ENCODE data around the gene CD164L2. TPM values are rescaled to one million over a fixed set of nuclear protein-coding genes. Genes with fewer than 3 reads are reported as not detected.
A peak's percentile ranks its signal among the peaks of the same experiment; 100 is the strongest.

CD164L2 gene
- total RNA-seq, 2 experiments from 2014 or later: not detected

DNA sequence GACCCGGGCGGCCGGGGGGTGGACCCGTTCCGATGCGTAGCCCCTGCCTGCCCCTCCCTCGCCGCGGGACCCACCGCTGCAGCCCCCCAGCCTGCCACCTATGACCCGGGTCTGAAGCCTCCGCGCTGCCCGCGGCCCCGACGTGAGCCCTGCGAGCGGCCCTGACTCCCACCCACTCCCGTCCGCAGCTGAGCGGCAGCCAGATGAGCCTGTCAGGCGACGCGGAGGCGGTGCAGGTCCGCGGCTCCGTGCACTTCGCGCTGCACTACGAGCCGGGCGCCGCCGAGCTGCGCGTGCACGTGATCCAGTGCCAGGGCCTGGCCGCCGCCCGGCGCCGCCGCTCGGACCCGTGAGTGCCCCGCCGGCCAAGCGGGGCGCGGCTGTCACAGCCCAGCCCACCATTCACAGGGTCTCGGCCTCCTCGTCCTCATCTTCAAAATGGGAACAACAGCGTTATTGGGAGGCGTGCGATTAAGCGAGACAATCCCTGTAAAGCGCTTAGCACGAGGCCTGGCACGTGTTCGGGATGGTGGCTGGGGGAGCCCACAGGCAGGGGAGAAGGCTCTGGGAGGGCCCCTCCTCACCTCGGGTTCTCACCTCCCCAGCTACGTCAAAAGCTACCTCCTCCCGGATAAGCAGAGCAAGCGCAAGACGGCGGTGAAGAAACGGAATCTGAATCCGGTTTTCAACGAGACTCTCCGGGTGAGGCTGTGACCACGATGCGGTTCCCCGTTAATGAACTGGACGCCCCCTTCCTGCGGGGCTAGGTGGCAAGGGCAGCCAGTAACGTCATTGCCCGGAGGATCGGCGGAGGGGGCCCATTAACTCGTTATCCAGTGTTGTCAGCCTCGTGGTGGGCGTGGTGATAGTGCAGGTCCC lies 33.1 kb downstream of the CD164L2 start:
- ChIA-PET CTCF (interaction anchor here (1.2 to 2.4 kb wide), 4 partner anchors 17 to 54 kb away, joined by 3 to 10 read pairs (median 6); partner anchors contain the start of gene MAP3K6), POLR2A (interaction anchor here (1.2 kb wide), 1 partner anchor 16 kb away, joined by 5 read pairs; no protein-coding TSS in a partner anchor)
- Mint-ChIP-seq H3K9me3 (no peaks in the 10 kb centered on the region), H3K4me1 (ENCODE audit: low read depth) (peaks cover 13% of the 10 kb centered on the region), H3K27me3 (no peaks in the 10 kb centered on the region), H3K36me3 (peaks cover 1% of the 10 kb centered on the region), H3K27ac (no peak overlapping the region), H3K4me3 (no peak overlapping the region)
- intact Hi-C loops (cut with micrococcal nuclease): no loop called here
- DNase-seq: peak; percentile 24

DNA sequence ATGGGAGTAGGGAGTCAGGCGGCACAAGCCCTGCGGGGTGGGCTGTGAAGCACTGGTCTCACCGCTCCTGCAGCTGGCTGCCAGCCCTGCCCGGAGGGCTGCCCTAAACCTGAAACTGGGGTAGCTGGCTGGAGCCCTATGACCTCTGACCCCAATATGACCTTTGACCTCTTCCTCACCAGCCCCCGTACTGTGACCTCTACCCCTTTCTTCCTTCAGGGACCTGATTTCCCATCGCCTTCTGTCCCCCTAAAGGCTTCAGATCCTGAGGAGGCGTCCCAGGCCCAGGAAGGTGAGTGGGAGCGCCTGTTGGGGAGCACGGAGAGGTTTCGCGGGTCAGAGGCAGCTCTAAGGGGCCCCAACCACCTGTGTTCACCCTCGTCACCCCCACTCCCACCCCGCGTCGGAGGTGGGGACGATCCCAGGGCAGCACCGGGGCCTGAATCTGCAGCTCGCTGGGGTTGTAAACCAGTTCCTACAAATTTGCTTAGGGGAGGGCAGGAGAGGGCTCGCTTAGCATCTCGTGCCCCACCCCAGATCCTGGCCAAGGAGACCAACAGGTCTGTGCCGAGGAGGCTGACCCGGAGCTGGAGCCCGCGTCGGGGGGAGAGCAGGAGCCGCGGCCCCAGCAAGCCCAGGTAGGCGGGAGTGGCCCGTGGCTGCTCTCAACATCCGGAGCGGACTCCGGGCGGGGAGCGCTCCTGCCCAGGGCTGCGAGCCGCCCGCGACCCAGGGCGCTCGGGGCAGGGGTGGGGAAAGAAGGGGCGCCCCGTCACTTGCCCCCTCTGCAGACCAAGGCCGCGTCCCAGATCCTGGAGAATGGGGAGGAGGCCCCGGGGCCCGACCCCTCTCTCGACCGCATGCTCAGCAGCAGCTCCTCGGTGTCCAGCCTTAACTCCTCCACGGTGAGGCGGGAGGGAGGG lies 34.0 kb downstream of the CD164L2 start:
- no peak overlapping the region for H3K27ac Mint-ChIP-seq
- H3K4me1 Mint-ChIP-seq (ENCODE audit: low read depth): peaks cover 16% of the 10 kb centered on the region
- intact Hi-C loops (cut with micrococcal nuclease): no loop called here
- H3K4me3 Mint-ChIP-seq: no peak overlapping the region
- ChIA-PET CTCF (interaction anchor here (1.2 to 2.4 kb wide), 3 partner anchors 16 to 46 kb away, joined by 3 to 10 read pairs (median 8); partner anchors contain the start of gene MAP3K6), POLR2A (interaction anchor here (1.2 kb wide), 1 partner anchor 17 kb away, joined by 5 read pairs; no protein-coding TSS in a partner anchor)
- no peaks in the 10 kb centered on the region for H3K27me3 Mint-ChIP-seq
- H3K9me3 Mint-ChIP-seq: no peaks in the 10 kb centered on the region
- H3K36me3 Mint-ChIP-seq: peaks cover 1% of the 10 kb centered on the region
- DNase-seq: peak; percentile 32

GRCh38 chr1:27346991-27347624 lies 36.0 kb downstream of the CD164L2 start:
- Mint-ChIP-seq H3K36me3 (peaks cover 1% of the 10 kb centered on the region), H3K4me1 (ENCODE audit: low read depth) (peaks cover 28% of the 10 kb centered on the region), H3K9me3 (no peaks in the 10 kb centered on the region), H3K4me3 (no peak overlapping the region), H3K27ac (no peak overlapping the region), H3K27me3 (no peaks in the 10 kb centered on the region)
- DNase-seq: no peak
- intact Hi-C loops (cut with micrococcal nuclease): no loop called here
- CTCF ChIA-PET: interaction anchor here (1.1 to 9.8 kb wide), 4 partner anchors 10 to 51 kb away, joined by 3 to 80 read pairs (median 26); no protein-coding TSS in a partner anchor
- POLR2A ChIA-PET: no interaction called here

GRCh38 chr1:27346357-27346756 lies 36.8 kb downstream of the CD164L2 start:
- Mint-ChIP-seq H3K4me1 (ENCODE audit: low read depth) (peaks cover 34% of the 10 kb centered on the region), H3K27me3 (no peaks in the 10 kb centered on the region), H3K9me3 (no peaks in the 10 kb centered on the region), H3K4me3 (no peak overlapping the region), H3K36me3 (peaks cover 1% of the 10 kb centered on the region), H3K27ac (no peak overlapping the region)
- ChIA-PET CTCF (interaction anchor here (1.1 to 9.8 kb wide), 5 partner anchors 11 to 50 kb away, joined by 3 to 80 read pairs (median 4); partner anchors contain the start of gene MAP3K6), POLR2A (no interaction called here)
- no peak for DNase-seq
- intact Hi-C loops (cut with micrococcal nuclease): no loop called here

DNA sequence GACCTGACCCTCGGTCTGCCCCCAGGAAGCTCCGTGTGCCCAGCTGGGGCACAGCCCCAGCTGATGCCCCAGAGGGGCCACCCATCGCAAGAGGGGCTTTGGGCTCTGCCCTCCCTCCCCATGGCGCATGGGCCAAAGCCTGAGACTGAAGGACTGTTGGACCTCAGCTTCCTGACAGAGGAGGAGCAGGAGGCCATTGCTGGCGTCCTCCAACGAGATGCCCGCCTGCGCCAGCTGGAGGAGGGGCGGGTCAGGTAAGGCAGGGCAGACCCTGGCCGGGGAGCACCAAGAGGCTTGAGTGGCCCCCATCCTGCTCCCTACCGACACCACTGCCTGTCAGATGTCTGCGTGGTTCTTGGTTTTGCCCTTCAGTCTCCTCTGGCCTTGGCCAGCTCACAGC lies 37.9 kb downstream of the CD164L2 start:
- Mint-ChIP-seq H3K4me3 (no peak overlapping the region), H3K9me3 (no peaks in the 10 kb centered on the region), H3K27ac (no peak overlapping the region), H3K4me1 (ENCODE audit: low read depth) (peaks cover 42% of the 10 kb centered on the region), H3K27me3 (no peaks in the 10 kb centered on the region), H3K36me3 (peaks cover 1% of the 10 kb centered on the region)
- DNase-seq: no peak
- ChIA-PET CTCF (interaction anchor here (1.1 to 9.8 kb wide), 4 partner anchors 12 to 22 kb away, joined by 3 to 80 read pairs (median 26); partner anchors contain the start of gene MAP3K6), POLR2A (interaction anchor here (0.6 to 1.0 kb wide), 2 partner anchors 56 to 215 kb away, joined by 3 to 4 read pairs; no protein-coding TSS in a partner anchor)
- intact Hi-C loops (cut with micrococcal nuclease): no loop called here

- Mint-ChIP-seq H3K27ac (peak overlapping the region; percentile 92), H3K4me1 (ENCODE audit: low read depth) (peaks cover 53% of the 10 kb centered on the region), H3K4me3 (peak overlapping the region; percentile 84), H3K36me3 (peaks cover 1% of the 10 kb centered on the region), H3K27me3 (no peaks in the 10 kb centered on the region), H3K9me3 (no peaks in the 10 kb centered on the region)
- CTCF ChIA-PET: interaction anchor here (0.7 to 9.8 kb wide), 6 partner anchors 10 to 239 kb away, joined by 3 to 80 read pairs (median 4); partner anchors contain the start of gene MAP3K6
- no peak for DNase-seq
- POLR2A ChIA-PET: no interaction called here
- intact Hi-C loops (cut with micrococcal nuclease): loop anchor here (2.0 kb wide), 2 partner anchors 13 to 21 kb away; no protein-coding TSS in a partner anchor
Measured at GRCh38 chr1:27343639-27344025, 39.5 kb downstream of the CD164L2 start.

DNA sequence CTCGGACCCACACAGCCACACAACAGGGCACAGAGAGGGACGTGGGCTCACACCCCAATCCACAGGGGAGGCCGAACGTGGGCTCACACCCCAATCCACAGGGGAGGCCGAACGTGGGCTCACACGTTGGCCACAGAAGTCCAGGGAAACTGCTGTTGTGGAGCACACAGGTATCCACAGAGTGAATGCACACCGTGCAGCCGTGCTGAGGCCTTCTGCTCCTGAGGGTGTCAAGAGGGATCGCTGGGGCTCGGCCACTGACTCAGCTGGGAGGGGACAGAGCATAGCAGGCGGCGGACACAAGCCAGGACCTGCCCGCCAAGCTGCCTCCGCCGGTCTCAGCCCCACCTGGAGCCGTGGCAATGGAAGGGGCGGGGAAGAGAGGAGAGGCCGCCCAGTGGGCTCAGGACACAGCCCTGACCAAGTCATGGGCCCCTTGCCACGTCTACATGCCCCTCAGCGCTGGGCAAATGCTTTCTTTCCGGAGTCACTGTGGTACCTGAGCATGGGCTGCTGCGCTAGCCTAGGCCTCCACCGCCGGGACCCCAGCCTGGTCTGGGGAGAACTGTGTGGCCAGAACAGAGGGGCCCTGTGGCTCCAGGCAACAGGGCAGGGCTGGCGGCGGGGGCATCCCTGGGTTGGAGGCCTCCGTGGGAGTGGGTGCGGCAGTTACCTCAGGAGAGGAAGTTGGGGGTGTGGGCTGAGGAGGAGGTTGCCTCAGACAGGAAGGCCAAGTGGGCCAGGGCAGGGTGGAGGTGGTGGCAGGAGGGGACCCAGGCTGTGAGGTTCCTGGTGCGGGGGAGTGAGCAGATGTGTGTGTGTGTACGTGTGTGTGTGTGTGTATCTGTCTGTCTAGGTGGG lies 40.1 kb downstream of the CD164L2 start:
- Mint-ChIP-seq H3K36me3 (peaks cover 1% of the 10 kb centered on the region), H3K9me3 (no peaks in the 10 kb centered on the region), H3K27ac (peak overlapping the region; percentile 92), H3K27me3 (no peaks in the 10 kb centered on the region), H3K4me3 (peak overlapping the region; percentile 84), H3K4me1 (ENCODE audit: low read depth) (peaks cover 53% of the 10 kb centered on the region)
- POLR2A ChIA-PET: interaction anchor here (0.7 to 1.0 kb wide), 2 partner anchors 23 to 907 kb away, joined by 3 to 5 read pairs; no protein-coding TSS in a partner anchor
- CTCF ChIA-PET: interaction anchor here (0.7 to 9.8 kb wide), 9 partner anchors 10 to 239 kb away, joined by 3 to 80 read pairs (median 4); partner anchors contain the start of genes MAP3K6 and SLC9A1
- intact Hi-C loops (cut with micrococcal nuclease): loop anchor here (1.0 to 2.0 kb wide), 3 partner anchors 14 to 22 kb away; partner anchors contain the start of gene TMEM222
- DNase-seq: peak; percentile 79

DNA sequence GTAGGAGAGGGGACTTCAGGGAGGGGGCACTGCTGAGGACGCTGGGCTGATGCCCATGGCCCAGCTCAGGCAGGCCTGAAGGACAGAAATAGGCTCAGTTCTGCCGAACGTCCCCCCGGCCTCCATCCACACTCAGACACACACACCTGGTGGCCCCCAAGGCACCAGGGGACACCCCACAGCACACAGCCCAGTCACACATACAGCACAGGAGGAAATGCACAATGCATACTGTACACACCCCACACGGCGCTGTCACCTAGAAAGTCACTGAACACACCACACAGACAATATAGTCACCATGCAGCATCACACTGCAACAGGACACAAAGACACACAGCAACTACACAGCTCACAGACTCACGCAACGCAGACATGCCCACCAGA lies 40.7 kb downstream of the CD164L2 start:
- H3K27me3 Mint-ChIP-seq: no peaks in the 10 kb centered on the region
- POLR2A ChIA-PET: interaction anchor here (0.7 to 1.6 kb wide), 3 partner anchors 20 to 907 kb away, joined by 3 to 6 read pairs (median 5); partner anchors contain the start of gene TMEM222
- DNase-seq: peak; percentile 70

DNA sequence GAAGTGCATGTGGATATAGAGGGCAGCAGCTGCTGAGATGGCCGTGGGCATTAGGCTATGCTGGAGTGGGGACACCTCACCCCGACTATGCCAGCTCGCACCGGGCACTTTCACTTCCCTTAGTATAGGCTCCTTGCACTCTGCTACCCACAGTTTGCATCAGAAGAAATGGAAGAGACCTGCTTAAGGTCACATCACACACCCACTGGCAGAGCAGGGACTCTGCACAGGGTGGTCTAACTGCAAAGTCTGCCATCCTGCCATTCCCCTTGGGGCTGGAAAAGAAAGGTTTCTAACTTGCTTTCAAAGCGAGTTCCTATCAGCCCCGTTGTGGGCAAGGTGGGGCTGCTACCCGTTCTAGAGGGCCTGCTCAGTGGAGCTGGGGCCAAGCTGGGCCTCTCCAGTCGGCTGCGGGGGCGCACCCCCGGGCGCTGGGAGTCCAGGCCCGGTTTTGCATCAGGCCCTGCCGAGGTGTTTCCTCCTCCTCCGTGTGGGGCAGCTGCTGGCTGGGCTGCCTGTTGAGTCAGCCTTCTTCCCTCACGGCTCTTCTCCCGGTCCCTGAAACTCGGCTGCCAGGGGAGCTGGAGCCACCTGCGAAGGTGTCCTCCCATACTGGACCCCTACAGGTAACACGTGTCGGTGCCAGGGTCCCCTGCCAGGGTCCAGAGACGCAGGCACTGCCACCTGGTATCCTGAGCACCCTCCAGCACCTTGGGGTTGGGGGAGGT lies 41.4 kb downstream of the CD164L2 start, which contains the start of gene SYTL1:
Gene SYTL1, plus strand, starts transcription at position 498 of the 728 bp plus-strand sequence. CDS start 3,313 bp downstream, outside the sequence.
- H3K27ac Mint-ChIP-seq: peak within 1 kb of the TSS; percentile 92

More for the DNA sequence above, 40.7 kb downstream of the CD164L2 start:
- peaks cover 1% of the 10 kb centered on the region for H3K36me3 Mint-ChIP-seq
- peak overlapping the region; percentile 84 for H3K4me3 Mint-ChIP-seq
- peaks cover 53% of the 10 kb centered on the region for H3K4me1 Mint-ChIP-seq (ENCODE audit: low read depth)
- CTCF ChIA-PET: interaction anchor here (1.1 to 9.8 kb wide), 7 partner anchors 9 to 188 kb away, joined by 3 to 80 read pairs (median 5); partner anchors contain the start of genes MAP3K6 and SLC9A1
- intact Hi-C loops (cut with micrococcal nuclease): loop anchor here (1.0 to 2.0 kb wide), 3 partner anchors 14 to 22 kb away; partner anchors contain the start of gene TMEM222
- H3K27ac Mint-ChIP-seq: peak overlapping the region; percentile 92
- H3K9me3 Mint-ChIP-seq: no peaks in the 10 kb centered on the region

More for the DNA sequence above, 41.4 kb downstream of the CD164L2 start, which contains the start of gene SYTL1:
- ChIA-PET POLR2A (interaction anchor here (1.0 to 1.6 kb wide), 3 partner anchors 15 to 25 kb away, joined by 4 to 6 read pairs (median 5); partner anchors contain the start of gene TMEM222), CTCF (interaction anchor here (1.1 to 9.8 kb wide), 8 partner anchors 8 to 187 kb away, joined by 3 to 80 read pairs (median 5); partner anchors contain the start of genes MAP3K6 and SLC9A1)
- intact Hi-C loops (cut with micrococcal nuclease): loop anchor here (1.0 to 2.0 kb wide), 3 partner anchors 15 to 23 kb away; partner anchors contain the start of gene TMEM222
- H3K36me3 Mint-ChIP-seq: peaks cover 2% of the 10 kb centered on the region
- peak within 1 kb of the TSS; percentile 84 for H3K4me3 Mint-ChIP-seq
- no peaks in the 10 kb centered on the region for H3K9me3 Mint-ChIP-seq
- DNase-seq: peak; percentile 80
- peaks cover 51% of the 10 kb centered on the region for H3K4me1 Mint-ChIP-seq (ENCODE audit: low read depth)
- no peaks in the 10 kb centered on the region for H3K27me3 Mint-ChIP-seq
